Esophagus muscularis mucosa (tissue), 4 donors: Measurements from ENCODE around the gene MMP21. TPM values are rescaled to one million over a fixed set of nuclear protein-coding genes. Genes with fewer than 3 reads are reported as not detected.

Experiments used
- DNase-seq: peaks from one replicate; pipeline ENCODE4 v3.0.0-alpha.2; 2017; ENCODE audit errors: extremely low spot score
- H3K27ac ChIP-seq, 4 donors: fragments of 200-600 bp; sonication (generic); replicated peaks in 1 of 4; 1 replicate in 3 of 4; 2 replicates in 1 of 4; pipeline ENCODE4 v1.5.1; 2016 to 2019; ENCODE audit warnings: mild to moderate bottlenecking in 1 of 4
- H3K27me3 ChIP-seq, 4 donors: fragments of 200-600 bp; sonication (generic); one replicate each; pipeline versions ENCODE4 v1.5.1 to v1.6.0; 2016 to 2019
- H3K36me3 ChIP-seq, 4 donors: fragments of 200-600 bp; sonication (generic); one replicate each; pipeline ENCODE4 v1.5.1; 2016 to 2019
- H3K4me1 ChIP-seq, 4 donors: fragments of 200-600 bp; sonication (generic); one replicate each; pipeline ENCODE4 v1.5.1; 2016 to 2019
- H3K4me3 ChIP-seq, 4 donors: fragments of 200-600 bp; sonication (generic); 1 replicate in 2 of 4; 2 replicates in 2 of 4; pipeline ENCODE4 v1.5.1; 2016 to 2019; ENCODE audit warnings: mild to moderate bottlenecking in 4 of 4, moderate library complexity in 1 of 4
- H3K9me3 ChIP-seq, 4 donors: fragments of 200-600 bp; sonication (generic); 1 replicate in 3 of 4; 2 replicates in 1 of 4; pipeline ENCODE4 v1.5.1; 2016 to 2019
- CTCF ChIP-seq, 3 experiments: fragments of 200-600 bp in 2 of 3; fragments of 450-650 bp in 1 of 3; sonication (generic) in 2 of 3; IDR thresholded peaks; one replicate each; pipeline ENCODE4 v1.5.1; 2017 to 2019; ENCODE audit warnings: antibody characterized with exemption in 3 of 3, mild to moderate bottlenecking in 2 of 3, moderate library complexity in 1 of 3
- EP300 ChIP-seq: sonication (generic); formaldehyde crosslinking; IDR thresholded peaks from one replicate; pipeline ENCODE4 v1.6.1; 2017; ENCODE audit warnings: antibody characterized with exemption
- POLR2A ChIP-seq: fragments of 450-650 bp; IDR thresholded peaks from one replicate; pipeline ENCODE4 v1.6.1; 2017; ENCODE audit warnings: antibody characterized with exemption, moderate library complexity, mild to moderate bottlenecking, low read depth
- POLR2AphosphoS5 ChIP-seq, 2 donors: sonication (generic); formaldehyde crosslinking; IDR thresholded peaks; one replicate each; pipeline ENCODE4 v1.6.1; 2017; ENCODE audit warnings: antibody characterized with exemption in 2 of 2
- WGBS: methylation state at CpG from one replicate; pipeline ENCODE4 v1.1.5; 2018; 5-methylcytosine and 5-hydroxymethylcytosine counted together
- intact Hi-C: fragments of 100-400 bp; cut with DNase I; formaldehyde crosslinking; loops from one replicate; pipeline ENCODE4 v1.15.1; 2023
- total RNA-seq, 4 donors: library from RNA; depleted of rRNA; stranded (reverse); fragments of >200 nt; gene quantifications; one replicate each; pipeline versions ENCODE4 v1.1.0 to v1.2.1, GENCODE V29; 2016

Gene MMP21
- total RNA-seq, 4 donors from 2014 or later = not detected

- DNase-seq = no peak
- TF ChIP-seq CTCF (IDR thresholded peaks at IDR 0.05) (no peak), POLR2A (no peak), EP300 (no peak), POLR2AphosphoS5 (IDR thresholded peaks at IDR 0.05) (no peak)
- intact Hi-C loops = no loop called here
- H3K4me1 ChIP-seq = no peaks in the 10 kb centered on the region
- H3K9me3 ChIP-seq = no peaks in the 10 kb centered on the region
- no peak overlapping the region for H3K4me3 ChIP-seq
- H3K27me3 ChIP-seq = no peaks in the 10 kb centered on the region
- WGBS = 83% methylated on average over 5 of the region's 5 CpGs
- H3K36me3 ChIP-seq = peaks cover 55 to 99% (median 83%) of the 10 kb centered on the region in 4 donors
- no peak overlapping the region for H3K27ac ChIP-seq
These were observed 19.4 kb downstream of the MMP21 start for GRCh38 chr10:125756196-125756595.

GRCh38 chr10:125747417-125747816, 28.2 kb downstream of the MMP21 start:
- DNase-seq = no peak
- Histone ChIP-seq H3K4me3 (no peak overlapping the region), H3K4me1 (no peaks in the 10 kb centered on the region), H3K9me3 (no peaks in the 10 kb centered on the region), H3K36me3 (peaks cover 68 to 100% (median 90%) of the 10 kb centered on the region in 4 donors), H3K27me3 (no peaks in the 10 kb centered on the region), H3K27ac (no peak overlapping the region)
- intact Hi-C loops = no loop called here
- TF ChIP-seq EP300 (no peak), POLR2A (no peak), CTCF (IDR thresholded peaks at IDR 0.05) (no peak), POLR2AphosphoS5 (IDR thresholded peaks at IDR 0.05) (no peak)
- WGBS = 92% methylated on average over 5 of the region's 5 CpGs

- Histone ChIP-seq H3K4me3 (no peak overlapping the region), H3K27me3 (no peaks in the 10 kb centered on the region), H3K36me3 (peaks cover 72 to 100% (median 88%) of the 10 kb centered on the region in 4 donors), H3K27ac (no peak overlapping the region), H3K9me3 (no peaks in the 10 kb centered on the region), H3K4me1 (no peaks in the 10 kb centered on the region)
- WGBS = 89% methylated on average over 2 of the region's 2 CpGs
- DNase-seq = no peak
- intact Hi-C loops = no loop called here
- TF ChIP-seq EP300 (no peak), POLR2AphosphoS5 (IDR thresholded peaks at IDR 0.05) (no peak), CTCF (IDR thresholded peaks at IDR 0.05) (no peak), POLR2A (no peak)
These were observed 30.7 kb downstream of the MMP21 start for GRCh38 chr10:125744909-125745308.

GRCh38 chr10:125742465-125742864, 33.2 kb downstream of the MMP21 start:
- TF ChIP-seq CTCF (IDR thresholded peaks at IDR 0.05) = no peak
- no peak for TF ChIP-seq POLR2AphosphoS5 (IDR thresholded peaks at IDR 0.05)
- no peak for TF ChIP-seq EP300
- no peak for TF ChIP-seq POLR2A
- Histone ChIP-seq H3K9me3 (no peaks in the 10 kb centered on the region), H3K36me3 (peaks cover 73 to 100% (median 86%) of the 10 kb centered on the region in 4 donors), H3K4me3 (no peak overlapping the region), H3K4me1 (no peaks in the 10 kb centered on the region), H3K27me3 (no peaks in the 10 kb centered on the region), H3K27ac (no peak overlapping the region)
- intact Hi-C loops = no loop called here
- DNase-seq = no peak
- WGBS = 50% methylated on average over 2 of the region's 2 CpGs

- Histone ChIP-seq H3K27me3 (no peaks in the 10 kb centered on the region), H3K4me3 (no peak overlapping the region), H3K27ac (no peak overlapping the region), H3K36me3 (peaks cover 67 to 100% (median 90%) of the 10 kb centered on the region in 4 donors), H3K9me3 (no peaks in the 10 kb centered on the region), H3K4me1 (no peaks in the 10 kb centered on the region)
- DNase-seq = no peak
- intact Hi-C loops = no loop called here
- 89% methylated on average over 7 of the region's 7 CpGs for WGBS
- TF ChIP-seq POLR2A (no peak), POLR2AphosphoS5 (IDR thresholded peaks at IDR 0.05) (no peak), CTCF (IDR thresholded peaks at IDR 0.05) (no peak), EP300 (no peak)
These were observed 35.5 kb downstream of the MMP21 start for GRCh38 chr10:125739994-125740679.
